NCI-H748 (cell line): ENCODE results near the gene ARHGEF12.
"Not testable (repeated sequence)": the region's sequence is repeated elsewhere in the genome, so short reads cannot be mapped to it uniquely, and the experiment has no call there.

Experiments
- DNase-seq: peaks from one replicate; lab custom pipeline; 2025; ENCODE audit not compliant: unreplicated experiment; lab: John Stamatoyannopoulos, UW

Gene ARHGEF12

DNA sequence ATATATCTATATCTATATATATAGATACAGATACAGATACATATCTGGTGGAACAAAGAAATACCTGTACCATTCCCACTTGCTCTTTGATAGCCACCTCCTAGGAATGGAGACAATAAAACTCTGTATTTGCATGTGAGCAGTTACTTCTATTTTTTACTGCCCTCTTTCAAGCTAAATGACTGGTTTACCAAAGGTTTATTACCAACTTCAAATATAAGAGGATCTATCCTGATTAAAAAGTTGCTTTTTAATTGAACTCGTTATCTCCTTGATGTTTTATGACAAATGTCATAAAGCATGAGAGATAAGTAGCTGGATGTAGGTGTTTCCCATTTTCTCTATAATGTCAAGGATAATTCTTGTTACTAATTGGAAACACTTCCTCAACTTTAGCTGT is 153.6 kb downstream of the ARHGEF12 start:
- no peak for DNase-seq

DNA sequence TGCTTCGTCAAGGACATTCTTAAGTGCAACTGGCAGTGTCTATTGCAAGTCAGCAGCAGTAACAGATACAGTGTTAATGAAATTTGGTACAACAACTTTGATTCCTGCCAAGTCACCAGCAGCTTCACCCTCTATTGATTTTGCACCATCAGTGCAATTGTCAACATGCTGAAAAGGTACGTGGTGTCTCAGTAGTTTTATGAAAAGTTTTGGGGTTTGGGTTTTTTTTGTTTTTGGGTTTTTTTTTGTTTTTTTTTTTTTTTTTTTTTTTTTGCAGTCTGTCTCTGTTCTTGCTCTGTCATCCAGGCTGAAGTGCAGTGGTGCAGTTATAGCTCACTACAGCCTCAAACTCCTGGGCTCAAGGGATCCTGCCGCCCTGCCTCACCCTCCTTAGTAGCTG is 156.3 kb downstream of the ARHGEF12 start:
- DNase-seq = no peak

DNA sequence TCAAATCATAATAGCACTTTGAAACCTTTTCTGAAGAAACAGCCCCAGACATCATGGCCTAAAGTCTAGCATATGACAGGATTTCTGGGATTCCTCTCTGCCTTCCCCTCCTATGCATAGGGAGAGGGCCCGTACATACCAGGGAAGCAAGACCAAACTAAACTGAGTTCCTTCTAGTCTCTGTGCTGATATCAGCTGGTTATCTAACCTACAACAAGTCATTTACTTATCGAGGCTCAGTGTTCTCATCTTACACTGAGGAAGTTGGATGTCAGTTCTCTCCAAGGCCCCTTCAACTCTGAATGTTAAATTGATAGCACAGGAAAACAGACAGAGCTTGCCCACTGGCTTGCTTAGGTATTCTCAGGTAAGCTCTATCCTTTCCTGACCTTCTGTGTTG is 158.4 kb downstream of the ARHGEF12 start:
- no peak for DNase-seq

DNA sequence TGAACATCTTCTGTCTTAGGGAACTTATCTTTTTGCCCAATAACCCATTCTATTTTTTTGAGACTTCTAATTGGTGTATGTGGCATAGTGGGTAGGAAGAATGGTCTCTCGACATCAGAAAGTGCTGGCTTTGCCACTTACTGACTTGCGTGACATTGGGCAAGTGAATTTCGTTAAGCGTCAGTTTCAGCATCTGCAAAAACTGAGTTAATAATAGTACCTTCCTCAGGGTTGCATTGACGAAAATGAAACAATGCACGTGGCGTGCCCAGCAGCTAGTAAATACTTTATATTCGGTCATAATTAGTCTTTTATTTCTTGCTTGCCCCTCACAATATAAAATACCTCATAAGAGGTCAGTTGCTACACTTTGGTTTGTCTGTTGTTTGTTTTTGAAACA is 162.9 kb downstream of the ARHGEF12 start:
- DNase-seq = no peak

DNA sequence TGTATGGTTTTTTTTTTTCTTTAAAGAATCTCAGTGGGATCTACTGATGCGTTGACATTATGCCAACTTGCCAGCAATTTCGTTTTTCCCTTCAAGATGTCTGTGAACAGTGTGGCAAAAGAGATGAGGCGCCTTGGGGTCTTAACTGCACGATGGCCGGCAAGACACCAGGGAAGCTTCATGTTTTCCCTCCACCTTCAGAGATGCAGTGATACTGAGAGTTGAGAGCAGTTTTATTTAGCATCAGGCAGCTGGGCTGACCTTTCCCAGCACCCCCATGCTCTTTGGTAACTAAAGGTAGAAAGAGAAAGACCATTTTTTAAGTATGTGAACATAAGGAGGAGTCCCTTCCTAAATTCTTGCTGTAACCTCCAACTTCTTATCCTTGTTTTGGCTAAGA is 163.6 kb downstream of the ARHGEF12 start:
- DNase-seq = no peak

DNA sequence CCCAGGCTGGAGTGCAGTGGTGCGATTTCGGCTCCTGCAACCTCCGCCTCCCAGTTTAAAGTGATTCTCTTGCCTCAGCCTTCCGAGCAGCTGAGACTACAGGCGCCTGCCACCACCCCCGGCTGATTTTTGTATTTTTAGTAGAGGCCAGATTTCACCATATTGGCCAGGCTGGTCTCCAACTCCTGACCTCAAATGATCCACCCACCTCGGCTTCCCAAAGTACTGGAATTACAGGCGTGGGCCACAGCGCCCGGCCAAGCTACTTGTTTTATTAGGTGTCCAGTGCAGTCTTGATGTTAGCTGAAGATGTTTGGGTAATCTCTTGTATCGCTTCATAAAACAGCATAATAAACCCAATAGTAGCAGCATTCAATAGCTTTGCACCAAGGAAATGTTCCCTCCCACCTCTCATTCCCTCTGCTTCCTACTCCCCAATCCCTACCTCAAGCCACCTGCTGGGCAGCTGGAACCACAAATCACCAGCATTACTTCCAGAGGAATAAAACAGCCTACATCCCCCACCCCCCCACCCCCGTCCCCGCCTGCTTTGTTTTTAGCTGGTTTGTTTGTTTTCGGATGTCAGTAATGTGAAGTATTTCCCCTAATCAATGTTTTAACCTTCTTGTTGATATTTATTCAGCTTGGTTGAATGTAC is 164.3 kb downstream of the ARHGEF12 start:
- DNase-seq = no peak

DNA sequence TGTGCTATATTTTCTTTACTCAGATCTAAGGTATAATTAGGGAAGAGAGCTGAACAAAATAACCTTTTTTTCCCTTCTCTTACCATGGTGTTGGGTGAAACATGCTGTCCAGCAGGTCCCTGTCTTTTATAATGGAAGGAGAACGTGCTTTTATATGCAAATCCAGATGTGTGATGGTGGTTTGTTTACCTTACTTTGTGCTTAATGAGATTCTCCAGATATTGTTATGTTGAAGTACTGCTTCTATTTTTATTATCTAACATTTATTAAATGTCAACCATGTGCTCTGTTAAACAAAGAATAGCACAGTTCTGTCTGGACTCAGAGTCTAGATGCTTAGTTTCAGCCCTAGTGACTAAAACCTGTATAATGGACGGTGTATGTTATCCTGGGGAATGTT is 165.2 kb downstream of the ARHGEF12 start:
- peak; percentile 3 for DNase-seq

DNA sequence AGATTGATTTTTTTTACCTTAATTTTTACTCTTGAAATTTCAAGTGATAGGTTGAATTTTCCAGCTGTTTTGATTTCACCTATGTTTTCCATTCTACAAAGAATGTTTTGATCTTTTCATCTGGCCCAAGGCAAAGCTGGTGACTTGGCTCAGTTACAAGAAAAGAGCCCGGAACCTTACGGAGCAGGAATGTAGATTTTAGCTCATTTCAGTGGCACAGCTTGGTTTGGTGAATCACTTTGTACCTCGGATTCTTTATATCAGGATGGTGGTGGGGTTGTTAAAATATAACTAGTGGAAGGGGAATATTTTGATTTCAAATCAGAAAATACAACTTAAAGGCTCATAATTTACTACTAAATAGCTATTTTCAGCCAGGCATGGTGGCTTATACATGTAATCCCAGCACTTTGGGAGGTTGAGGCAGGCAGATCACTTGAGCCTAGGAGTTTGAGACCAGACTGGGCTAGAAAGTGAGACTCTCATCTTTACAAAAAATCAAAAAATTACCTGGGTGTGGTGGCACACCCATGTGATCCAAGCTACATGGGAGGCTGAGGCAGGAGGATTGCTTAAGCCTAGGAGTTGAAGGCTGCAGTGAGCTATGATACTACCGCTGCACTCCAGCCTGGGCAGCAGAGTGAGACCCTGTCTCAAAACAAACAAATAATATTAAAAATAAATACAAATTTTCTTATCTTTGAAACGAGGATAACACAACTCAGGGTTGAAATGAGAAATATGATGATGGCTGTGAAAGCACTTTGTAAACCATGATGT is 166.0 kb downstream of the ARHGEF12 start:
- DNase-seq = no peak

DNA sequence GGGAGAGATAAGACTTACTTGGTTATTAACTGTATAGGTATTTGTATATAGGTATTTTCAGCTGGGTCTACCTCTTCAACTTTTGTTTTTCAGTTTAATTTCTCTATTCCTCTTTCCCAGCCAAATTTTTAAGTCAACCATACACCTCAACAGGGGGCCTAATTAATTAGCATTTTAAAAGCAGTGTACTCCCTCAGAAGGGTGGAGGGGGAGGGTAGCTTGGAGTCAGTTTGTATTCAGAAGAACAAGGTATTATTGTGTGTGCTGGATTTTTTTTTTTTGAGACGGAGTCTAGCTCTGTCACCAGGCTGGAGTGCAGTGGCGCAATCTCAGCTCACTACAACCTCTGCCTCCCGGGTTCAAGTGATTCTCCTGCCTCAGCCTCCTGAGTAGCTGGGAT is 167.3 kb downstream of the ARHGEF12 start:
- DNase-seq = not testable (repeated sequence)

DNA sequence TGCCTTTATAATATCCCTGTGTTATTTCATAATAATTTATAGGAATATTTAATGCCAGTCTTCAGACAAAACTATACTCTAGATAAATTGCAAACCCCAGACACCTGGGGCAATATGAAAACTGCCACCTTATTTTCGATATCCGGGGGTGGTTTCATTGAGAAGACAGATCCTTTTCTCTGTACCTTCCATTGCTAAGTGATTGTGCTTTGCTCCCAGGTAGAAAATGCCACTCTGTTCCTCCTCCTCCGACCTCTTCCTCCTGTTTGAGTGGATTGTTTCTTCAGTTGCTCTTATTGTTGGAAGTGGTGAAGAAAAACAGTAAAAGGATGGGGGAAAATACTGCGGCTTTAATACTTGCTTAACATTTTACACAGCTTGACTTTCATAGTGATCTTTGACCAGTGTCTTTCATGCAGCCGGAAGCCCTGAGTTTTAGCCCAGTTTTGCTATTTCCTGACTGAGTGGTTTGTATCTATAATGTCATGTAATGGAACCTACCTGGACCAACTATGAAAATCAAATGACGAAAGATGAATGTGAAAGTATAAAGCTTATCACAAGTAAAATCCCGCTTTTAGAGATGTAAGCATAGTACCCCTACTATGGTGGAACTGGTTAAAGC is 169.7 kb downstream of the ARHGEF12 start:
- DNase-seq = no peak

DNA sequence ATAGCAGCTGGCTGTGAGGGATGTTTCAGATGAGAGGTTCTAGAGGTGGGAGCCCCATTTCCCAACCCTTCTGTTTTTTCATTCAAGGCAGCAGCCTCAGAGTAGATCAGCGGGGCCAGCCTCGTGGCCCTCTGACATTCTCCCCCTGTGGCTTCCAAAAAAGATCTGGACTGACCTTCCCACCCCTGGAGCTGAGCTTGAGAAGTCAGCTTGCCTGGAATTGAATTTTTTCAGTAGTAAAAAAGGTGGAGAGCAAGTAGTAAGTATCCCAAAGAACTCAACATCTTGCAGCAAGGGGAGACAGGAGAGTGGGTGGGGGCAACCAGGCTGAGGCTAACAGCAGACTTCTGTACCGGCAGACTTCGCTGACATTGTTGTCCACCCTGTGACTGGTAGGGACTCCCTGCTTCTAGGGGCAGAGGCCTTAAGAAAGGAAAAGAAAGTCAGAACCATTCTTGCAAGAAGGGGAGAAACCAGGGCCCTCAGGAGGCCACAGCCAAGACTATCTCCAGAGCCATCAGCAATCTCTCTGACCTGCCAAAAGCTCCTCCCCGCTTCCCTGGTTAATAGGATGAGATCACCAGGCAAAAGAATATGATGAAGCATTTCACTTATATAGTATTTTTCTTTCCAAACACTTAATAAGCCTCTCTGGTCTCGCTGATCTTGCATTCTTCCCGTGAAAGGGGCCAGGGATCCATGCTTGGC is 173.3 kb downstream of the ARHGEF12 start:
- no peak for DNase-seq

DNA sequence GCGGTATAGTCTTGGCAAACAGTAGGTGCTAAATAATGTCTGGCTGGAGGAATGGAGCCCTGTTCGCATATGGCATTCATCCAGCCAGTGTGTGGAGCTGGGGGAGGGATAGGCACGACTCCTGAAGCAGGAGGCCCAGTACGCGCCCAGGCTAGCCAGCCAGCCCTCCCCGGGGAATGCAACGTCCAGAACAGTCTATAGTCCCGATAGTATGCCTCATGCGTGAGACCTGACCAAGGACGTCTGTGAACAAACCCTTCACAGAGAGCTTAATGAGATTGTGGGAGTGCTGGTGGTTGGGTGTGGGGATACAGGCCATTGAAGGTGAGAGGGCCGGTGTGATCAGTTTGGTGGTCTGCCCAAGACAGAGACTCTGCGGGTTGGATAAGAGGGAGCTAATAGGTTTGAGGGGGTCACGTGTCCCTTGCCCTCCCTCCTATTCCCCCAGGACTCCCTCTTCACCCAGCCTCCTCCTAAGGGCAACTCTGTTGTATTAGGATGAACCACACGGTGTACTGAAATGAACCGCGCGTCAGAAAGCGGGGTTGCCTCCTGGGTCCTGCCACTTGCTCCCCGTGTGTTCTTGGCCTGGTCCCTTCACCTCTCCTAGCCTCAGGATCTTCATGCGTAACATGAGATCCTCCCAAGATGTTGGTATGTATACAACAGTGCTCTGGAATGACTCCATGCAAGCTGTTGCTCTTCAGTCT is 174.3 kb downstream of the ARHGEF12 start:
- no peak for DNase-seq

DNA sequence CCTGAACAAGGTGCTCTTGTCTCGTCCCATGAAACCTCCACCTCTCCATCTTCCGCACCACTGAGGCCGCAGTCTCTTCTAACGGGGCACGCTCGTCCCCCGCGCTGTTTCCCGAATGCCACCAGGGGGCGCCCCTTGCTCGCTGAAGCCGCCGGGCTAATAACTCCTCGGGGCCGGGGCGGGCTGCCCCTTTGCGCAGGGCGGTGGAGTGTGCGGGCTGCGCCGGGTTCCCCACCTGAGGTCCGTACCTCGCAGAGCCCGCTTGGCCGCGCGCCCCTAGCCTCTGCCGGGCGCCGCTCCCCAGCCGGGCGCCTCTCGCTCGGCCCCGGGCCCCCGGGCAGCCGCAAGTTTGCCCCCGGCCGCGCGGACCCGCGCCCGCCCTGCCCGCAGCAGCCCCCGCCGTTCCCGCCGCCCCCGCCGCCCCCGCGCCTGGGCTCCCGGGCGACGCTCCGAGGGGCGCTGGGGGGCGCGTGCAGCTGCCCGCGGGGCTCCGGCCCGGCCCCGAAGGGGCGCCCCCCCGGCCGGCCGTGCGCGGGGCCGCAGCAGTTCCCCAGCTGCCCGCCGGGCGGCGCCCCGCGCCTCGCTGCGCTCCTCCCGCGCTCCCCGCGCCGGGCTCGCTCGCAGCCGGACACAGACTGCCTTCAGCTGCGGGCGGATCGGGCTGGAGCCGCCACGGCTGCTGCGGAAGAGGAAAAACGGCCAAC is 175.1 kb downstream of the ARHGEF12 start, which contains the start of gene GRIK4:
Gene GRIK4 (plus strand): TSS at position 633 of the 704 bp plus-strand sequence. CDS start 148,571 bp downstream, outside the sequence.
- peak; percentile 77 for DNase-seq

DNA sequence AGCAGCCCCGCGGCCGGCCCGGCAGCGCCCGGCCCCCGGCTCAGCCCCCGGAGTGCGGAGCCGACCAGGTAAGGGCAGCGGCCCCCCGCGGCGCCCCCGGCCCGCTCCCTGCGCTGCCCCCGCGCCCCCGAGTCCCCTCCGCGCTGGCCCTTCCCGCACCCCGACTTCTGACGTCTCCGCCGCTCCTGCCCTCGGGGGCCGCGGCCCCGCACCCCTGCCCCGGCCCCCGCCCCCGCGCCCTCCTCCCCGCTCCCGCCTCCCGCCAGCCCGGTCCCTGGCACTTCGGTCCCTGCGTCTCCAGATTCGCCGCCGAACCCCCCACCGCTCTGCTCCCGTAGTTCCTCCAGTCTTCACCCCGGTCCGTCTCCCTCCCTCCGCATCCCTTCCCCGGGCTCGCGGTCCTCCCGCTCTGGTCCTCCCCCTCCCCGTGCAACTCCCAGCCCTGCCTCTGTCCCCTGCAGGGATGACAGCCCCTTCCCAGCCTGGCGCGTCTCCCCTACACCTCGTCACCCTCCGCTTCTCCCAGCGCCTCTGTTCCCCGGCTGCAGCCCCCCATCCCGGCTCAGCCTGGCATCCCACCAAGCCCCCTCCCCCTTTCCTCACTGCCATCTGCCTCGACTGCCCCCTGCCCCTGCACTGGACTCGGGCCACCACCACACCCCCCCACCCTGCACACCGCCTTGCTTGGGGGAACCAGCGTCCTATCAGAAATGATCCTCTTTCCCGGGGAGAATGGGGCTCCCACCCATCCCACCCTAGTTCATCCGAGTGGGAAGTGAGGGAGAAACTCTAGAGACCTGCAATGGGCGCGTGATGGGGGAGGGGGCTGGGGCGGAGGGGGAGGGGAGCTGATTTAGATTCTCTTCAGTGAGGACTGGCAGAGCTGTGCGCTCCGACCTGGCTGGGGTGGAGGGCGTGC is 175.9 kb downstream of the ARHGEF12 start:
- no peak for DNase-seq

DNA sequence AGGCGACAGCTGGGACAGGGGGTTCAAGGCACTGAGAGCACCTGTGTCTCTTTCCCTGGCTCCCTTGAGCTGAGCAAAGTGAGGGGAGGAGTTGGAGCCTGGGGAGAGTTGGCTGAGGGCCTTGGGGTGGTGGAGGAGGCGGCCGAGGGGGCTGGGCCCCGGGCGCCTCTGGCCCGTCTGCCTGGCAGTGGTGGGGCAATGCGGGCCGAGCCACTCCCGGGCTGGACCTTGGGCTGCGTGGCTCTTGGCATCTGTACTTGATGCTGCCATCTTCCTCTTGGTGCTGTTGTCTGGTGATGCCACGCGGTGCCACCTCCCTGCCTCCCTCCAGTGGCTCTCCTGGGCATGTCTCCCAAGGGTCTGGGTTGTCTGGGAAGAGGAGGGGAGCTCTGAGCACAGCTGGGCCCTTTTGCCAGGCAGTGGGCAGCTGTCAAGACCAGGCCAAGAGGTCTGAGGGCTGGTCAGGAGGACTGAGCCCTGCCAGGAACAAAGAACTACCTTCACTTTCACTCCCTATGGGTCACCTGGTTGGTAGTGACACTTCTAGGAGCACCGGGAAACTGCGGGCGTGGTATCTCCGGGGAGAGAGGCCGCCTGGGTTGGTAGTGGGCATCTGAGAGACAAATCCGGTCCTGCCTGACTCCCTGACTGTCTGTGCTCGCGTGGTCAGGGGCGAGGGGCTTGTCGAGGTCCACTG is 176.7 kb downstream of the ARHGEF12 start:
- peak; percentile 29 for DNase-seq

DNA sequence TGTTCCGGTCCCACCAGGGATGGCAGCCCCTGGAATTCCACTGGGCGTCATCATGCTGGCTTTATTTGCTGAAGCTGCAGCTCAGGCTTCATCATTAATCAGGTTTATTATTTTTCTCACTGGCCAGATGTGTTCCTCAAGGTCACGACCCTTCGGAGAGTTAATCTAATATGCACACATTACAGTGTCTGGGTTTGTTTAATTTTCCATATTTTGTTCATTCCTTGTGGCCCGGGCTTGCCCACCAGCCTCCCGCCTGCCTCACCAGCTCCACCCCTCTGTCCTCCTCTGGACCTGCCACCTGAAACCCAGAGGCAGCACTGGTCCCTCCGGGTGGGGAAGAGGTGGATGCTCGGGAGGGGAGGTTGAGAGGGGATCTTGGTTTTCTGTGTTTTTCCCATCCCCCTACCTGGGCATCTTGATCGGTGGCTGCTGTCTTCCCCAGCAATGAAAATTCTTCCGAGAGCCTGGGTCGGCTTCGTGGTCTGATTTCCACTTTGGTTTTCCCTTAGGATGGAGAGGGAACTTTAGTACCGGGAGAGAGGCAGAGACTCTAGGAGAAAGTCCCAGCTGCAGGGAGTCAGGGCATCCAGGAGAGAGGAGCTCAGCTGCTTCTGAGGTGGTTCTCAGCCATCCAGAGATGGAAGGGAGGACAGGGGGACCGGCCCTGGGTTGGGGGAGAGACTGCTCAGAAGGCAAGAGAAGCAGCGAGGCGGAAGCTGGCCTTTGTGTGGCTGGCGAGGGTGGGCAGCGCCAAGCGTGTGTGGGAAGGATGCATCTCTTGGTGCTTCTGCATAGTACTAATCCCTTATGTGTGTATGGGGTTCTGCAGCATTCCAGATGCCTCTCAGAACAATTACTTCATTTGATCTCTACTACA is 177.5 kb downstream of the ARHGEF12 start:
- no peak for DNase-seq

DNA sequence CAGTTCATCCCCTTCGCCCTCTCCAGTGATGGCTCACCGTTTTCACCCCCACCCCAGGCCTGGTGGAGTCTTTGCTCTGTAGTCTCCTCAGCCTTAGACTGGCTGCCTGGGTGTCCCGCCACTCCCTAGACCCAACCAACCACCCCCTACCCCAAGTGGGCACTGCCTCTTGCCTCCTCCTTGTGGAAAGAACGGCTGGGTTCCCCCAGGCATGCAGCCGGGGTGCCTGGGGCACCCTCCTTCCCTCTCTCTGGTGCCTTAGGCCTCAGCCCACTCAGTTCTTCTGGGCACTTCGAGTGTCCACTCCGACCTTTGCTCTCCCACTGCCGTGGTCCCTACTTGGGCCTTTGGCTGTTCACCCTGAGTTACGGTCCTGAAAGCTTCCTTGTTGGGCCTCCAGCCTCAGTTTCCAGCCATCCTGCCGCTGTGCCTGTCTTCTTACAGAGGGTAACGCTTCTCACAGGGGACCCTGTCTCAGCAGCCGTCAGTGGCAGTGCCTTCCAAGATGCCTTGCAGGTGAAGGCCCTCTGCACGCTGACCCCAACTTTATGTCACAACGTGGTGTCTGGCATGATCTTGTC is 178.4 kb downstream of the ARHGEF12 start:
- DNase-seq = no peak
